Prostate gland (tissue), 2 donors: ENCODE results near the gene ORC3. TPM values are rescaled to one million over a fixed set of nuclear protein-coding genes. Genes with fewer than 3 reads are reported as not detected.

Experiments
- DNase-seq: peaks from one replicate; pipeline ENCODE4 v3.0.0-alpha.2; 2019; ENCODE audit warnings: low spot score
- H3K27ac ChIP-seq, 2 donors: fragments of 200-600 bp; sonication (generic); 2 replicates each; pipeline ENCODE4 v1.5.1; 2017 to 2019
- H3K27me3 ChIP-seq: fragments of 200-600 bp; sonication (generic); replicated peaks from 2 replicates; pipeline ENCODE4 v1.5.1; 2019; ENCODE audit not compliant: insufficient read depth
- H3K36me3 ChIP-seq, 2 donors: fragments of 200-600 bp; sonication (generic); 1 replicate in 1 of 2; 2 replicates in 1 of 2; pipeline versions ENCODE4 v1.5.1 to v1.8.1; 2017 to 2019
- H3K4me1 ChIP-seq: fragments of 200-600 bp; sonication (generic); replicated peaks from 2 replicates; pipeline ENCODE4 v1.5.1; 2019
- H3K4me3 ChIP-seq, 2 donors: fragments of 200-600 bp; sonication (generic); 2 replicates each; pipeline ENCODE4 v1.5.1; 2017 to 2019
- H3K9me3 ChIP-seq: fragments of 200-600 bp; sonication (generic); 2 replicates; pipeline ENCODE4 v1.5.1; 2017
- POLR2A ChIP-seq: fragments of 450-650 bp; IDR thresholded peaks from one replicate; pipeline ENCODE4 v1.6.1; 2016; ENCODE audit warnings: antibody characterized with exemption, mild to moderate bottlenecking
- POLR2AphosphoS5 ChIP-seq: sonication (generic); formaldehyde crosslinking; IDR thresholded peaks from one replicate; pipeline ENCODE4 v1.6.1; 2017; ENCODE audit warnings: antibody characterized with exemption
- WGBS: methylation state at CpG from one replicate; pipeline ENCODE4 v1.1.5; 2018; 5-methylcytosine and 5-hydroxymethylcytosine counted together
- intact Hi-C: fragments of 100-400 bp; cut with DNase I; formaldehyde crosslinking; loops from one replicate; pipeline ENCODE4 v1.14.2; 2022
- total RNA-seq, 2 donors: library from RNA; depleted of rRNA; stranded (reverse); fragments of >200 nt; gene quantifications; one replicate each; pipeline ENCODE4 v1.1.0, GENCODE V29; 2016
- TF ChIP-seq, protein P1 (sequence below), 4 experiments: fragments of 200-600 bp in 2 of 4; fragments of 450-650 bp in 2 of 4; sonication (generic) in 2 of 4; IDR thresholded peaks; 1 replicate in 3 of 4; 2 replicates in 1 of 4; pipeline ENCODE4 v1.5.1; 2016 to 2019; ENCODE audit warnings: antibody characterized with exemption in 4 of 4, mild to moderate bottlenecking in 2 of 4, moderate library complexity in 2 of 4

Gene ORC3
- 10 to 100 TPM; 18.5 to 30.9 TPM for total RNA-seq

- intact Hi-C loops, result loop anchor here (5.0 to 10.0 kb wide), 3 partner anchors 112 to 1915 kb away; partner anchors contain the start of gene AKIRIN2
- H3K36me3 ChIP-seq, result no peaks in the 10 kb centered on the region
- H3K9me3 ChIP-seq, result no peaks in the 10 kb centered on the region
- peak within 1 kb of the TSS; percentile 77 to 89 for H3K4me3 ChIP-seq
- peaks cover 17% of the 10 kb centered on the region for H3K4me1 ChIP-seq
- DNase-seq, result peak; percentile 96
- H3K27me3 ChIP-seq, result no peaks in the 10 kb centered on the region
- under 1% methylated on average over 35 of the region's 49 CpGs for WGBS
- H3K27ac ChIP-seq, result peak within 1 kb of the TSS; percentile 71 to 88
- TF ChIP-seq POLR2A (peak; percentile 78), POLR2AphosphoS5 (peak; percentile 98)
- TF ChIP-seq, protein P1, sequence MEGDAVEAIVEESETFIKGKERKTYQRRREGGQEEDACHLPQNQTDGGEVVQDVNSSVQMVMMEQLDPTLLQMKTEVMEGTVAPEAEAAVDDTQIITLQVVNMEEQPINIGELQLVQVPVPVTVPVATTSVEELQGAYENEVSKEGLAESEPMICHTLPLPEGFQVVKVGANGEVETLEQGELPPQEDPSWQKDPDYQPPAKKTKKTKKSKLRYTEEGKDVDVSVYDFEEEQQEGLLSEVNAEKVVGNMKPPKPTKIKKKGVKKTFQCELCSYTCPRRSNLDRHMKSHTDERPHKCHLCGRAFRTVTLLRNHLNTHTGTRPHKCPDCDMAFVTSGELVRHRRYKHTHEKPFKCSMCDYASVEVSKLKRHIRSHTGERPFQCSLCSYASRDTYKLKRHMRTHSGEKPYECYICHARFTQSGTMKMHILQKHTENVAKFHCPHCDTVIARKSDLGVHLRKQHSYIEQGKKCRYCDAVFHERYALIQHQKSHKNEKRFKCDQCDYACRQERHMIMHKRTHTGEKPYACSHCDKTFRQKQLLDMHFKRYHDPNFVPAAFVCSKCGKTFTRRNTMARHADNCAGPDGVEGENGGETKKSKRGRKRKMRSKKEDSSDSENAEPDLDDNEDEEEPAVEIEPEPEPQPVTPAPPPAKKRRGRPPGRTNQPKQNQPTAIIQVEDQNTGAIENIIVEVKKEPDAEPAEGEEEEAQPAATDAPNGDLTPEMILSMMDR (IDR thresholded peaks at IDR 0.05), result no peak
Observed at GRCh38 chr6:87589693-87590416, at the start of gene ORC3, which contains the start of gene RARS2. Gene ORC3, plus strand, starts transcription at chr6:87590135. Its CDS starts 34 bp downstream, at chr6:87590169. Gene RARS2, minus strand, starts transcription at chr6:87589987. Its CDS starts 30 bp downstream, at chr6:87589957.

GRCh38 chr6:87540539-87540938 is 49.4 kb upstream of the ORC3 start:
- no peaks in the 10 kb centered on the region for H3K27me3 ChIP-seq
- no peak overlapping the region for H3K27ac ChIP-seq
- intact Hi-C loops, result no loop called here
- no peak overlapping the region for H3K4me3 ChIP-seq
- no peaks in the 10 kb centered on the region for H3K4me1 ChIP-seq
- TF ChIP-seq POLR2A (no peak), POLR2AphosphoS5 (no peak)
- TF ChIP-seq, protein P1 (IDR thresholded peaks at IDR 0.05), result no peak
- WGBS, result 65% methylated on average over 4 of the region's 4 CpGs
- H3K9me3 ChIP-seq, result no peaks in the 10 kb centered on the region
- no peaks in the 10 kb centered on the region for H3K36me3 ChIP-seq
- no peak for DNase-seq

DNA sequence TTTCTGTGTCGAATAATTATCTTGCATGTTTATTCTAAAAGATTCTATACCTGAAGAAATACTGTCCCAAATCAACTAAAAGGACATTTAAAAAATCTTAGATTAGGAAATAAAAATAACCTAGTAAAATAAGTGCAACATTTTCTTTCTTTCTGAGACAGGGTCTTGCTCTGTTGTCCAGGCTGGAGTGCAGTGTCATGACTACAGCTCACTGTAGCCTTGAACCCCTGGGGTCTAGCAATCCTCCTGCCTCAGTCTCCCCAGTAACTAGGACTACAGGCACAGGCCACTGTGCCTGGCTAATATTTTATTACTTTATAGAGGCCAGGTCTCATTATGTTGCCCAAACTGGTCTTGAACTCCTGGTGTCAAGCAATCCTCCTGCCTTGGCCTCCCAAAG is 48.9 kb upstream of the ORC3 start:
- Histone ChIP-seq H3K4me1 (no peaks in the 10 kb centered on the region), H3K9me3 (no peaks in the 10 kb centered on the region), H3K27ac (no peak overlapping the region), H3K4me3 (no peak overlapping the region), H3K27me3 (no peaks in the 10 kb centered on the region), H3K36me3 (no peaks in the 10 kb centered on the region)
- DNase-seq, result no peak
- intact Hi-C loops, result no loop called here
- TF ChIP-seq POLR2A (no peak), POLR2AphosphoS5 (no peak)
- TF ChIP-seq, protein P1 (IDR thresholded peaks at IDR 0.05), result no peak
- 98% methylated on average over 1 of the region's 1 CpG for WGBS

- WGBS, result 80% methylated on average over 2 of the region's 2 CpGs
- no peaks in the 10 kb centered on the region for H3K27me3 ChIP-seq
- H3K36me3 ChIP-seq, result no peaks in the 10 kb centered on the region
- H3K27ac ChIP-seq, result no peak overlapping the region
- TF ChIP-seq POLR2AphosphoS5 (no peak), POLR2A (no peak)
- TF ChIP-seq, protein P1 (IDR thresholded peaks at IDR 0.05), result no peak
- intact Hi-C loops, result no loop called here
- DNase-seq, result no peak
- H3K4me3 ChIP-seq, result no peak overlapping the region
- H3K9me3 ChIP-seq, result no peaks in the 10 kb centered on the region
- H3K4me1 ChIP-seq, result no peaks in the 10 kb centered on the region
Observed at GRCh38 chr6:87541744-87542143, 48.2 kb upstream of the ORC3 start.
